GM21786 (cell line): ENCODE measurements around the gene PPP2R2B.

Experiments
- ATAC-seq: cut with Tn5 transposase; IDR thresholded peaks from one replicate; pipeline ENCODE4 v1.9.1; 2021; ENCODE audit not compliant: unreplicated experiment

PPP2R2B gene

DNA sequence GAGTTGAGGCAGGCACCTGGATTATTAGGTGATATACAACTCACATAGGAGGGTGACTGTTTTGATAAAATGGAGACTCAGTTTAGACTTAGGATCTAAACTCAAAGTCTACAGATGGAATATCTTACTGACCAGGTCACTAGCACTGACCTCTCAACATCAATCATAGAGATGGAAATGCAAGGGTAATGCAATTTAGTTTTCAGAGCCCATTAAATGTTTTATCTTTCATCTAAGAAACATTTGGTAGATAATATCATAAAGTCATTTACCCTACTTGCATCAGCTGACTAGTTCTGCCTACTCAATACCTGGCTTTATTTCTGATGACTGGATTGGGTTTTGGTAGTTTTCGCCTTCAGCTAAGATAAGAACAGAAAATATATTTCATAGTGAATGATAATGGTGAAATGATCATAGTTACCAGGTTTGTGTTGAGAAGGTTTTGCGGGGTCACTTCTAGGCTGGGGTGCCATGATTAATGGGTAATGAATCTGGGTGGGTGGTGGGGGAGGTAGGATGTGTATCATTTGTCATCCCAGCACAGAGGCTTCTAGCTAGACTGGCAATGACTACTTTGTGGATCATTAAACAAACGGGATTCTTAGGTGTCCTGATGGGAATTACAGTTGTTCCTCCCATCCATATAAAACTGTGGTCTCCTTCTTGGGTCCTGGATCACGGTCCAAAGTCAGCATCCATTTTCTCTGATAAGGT, 173.4 kb downstream of the PPP2R2B start:
- ATAC-seq = no peak

DNA sequence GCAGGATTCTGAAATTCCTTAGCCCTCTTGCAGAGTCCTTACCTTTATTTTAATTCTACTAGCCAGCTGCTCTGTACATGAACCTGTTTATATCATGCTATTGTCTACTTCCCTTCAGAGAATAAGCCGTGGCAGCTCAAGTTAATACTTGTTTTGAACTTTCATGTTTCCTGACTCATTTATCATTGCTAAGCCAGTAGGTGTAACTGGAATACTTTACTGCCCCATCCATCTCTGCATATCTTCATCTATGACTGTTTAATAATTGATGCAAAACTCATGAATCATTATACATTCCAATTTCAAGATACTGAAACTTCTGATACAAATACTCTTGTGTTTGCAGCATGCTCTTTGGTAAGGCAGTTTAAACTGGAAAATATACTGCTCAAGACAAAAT, 174.7 kb downstream of the PPP2R2B start:
- ATAC-seq = no peak

DNA sequence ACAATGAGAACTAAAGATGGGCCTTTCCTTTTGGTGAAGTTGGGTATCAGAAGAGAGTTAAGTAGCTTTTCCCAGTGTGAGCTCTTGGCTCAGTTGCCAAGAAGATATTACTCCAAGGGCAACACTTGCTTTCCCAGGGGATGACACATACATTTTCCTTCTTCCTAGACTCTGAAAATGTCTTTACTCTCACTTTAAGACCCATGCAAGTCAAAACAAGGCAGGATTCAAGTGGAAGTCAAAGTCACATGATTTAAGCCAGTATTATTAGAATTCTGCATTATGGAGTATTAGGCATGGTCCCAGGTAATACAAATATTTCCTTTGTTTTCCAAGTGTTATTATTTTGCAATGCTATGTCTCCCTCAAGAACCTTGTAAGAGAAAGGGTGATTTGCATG, 175.1 kb downstream of the PPP2R2B start:
- ATAC-seq = no peak

DNA sequence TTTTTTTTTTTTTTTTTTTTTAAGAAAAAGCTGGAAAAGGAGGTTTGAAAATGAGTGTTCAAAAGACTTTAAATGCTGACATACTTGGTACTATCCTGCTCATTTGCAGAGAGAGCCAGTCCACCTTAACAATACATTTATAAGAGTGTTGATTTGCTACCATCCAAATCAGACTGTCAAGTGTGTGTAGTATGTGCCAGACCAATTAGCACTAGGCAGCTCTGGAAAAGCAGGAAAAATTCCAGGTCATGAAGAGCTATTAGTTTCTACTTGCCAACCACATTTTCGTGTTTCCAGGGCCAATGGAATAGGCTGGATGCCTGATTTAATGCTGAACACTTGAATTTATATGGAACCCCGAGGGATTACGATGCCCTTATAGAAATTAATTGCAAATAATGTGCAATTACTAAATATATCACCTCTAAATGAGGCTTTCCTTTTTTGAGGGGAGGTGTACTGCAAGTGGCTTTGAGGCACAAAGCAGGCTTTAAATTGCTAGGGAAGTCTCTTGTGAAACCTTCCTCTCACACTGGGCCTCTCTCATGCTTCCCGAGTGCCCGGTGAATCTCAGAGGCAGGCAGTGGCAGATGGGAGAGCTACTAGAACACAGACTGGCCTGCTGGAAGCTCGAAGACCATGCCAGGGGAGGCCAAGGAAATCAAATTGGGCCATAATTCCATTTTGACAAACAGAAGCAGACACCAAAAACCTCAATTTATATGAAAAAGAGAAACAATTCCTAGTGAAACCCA, 178.7 kb downstream of the PPP2R2B start:
- ATAC-seq = no peak

DNA sequence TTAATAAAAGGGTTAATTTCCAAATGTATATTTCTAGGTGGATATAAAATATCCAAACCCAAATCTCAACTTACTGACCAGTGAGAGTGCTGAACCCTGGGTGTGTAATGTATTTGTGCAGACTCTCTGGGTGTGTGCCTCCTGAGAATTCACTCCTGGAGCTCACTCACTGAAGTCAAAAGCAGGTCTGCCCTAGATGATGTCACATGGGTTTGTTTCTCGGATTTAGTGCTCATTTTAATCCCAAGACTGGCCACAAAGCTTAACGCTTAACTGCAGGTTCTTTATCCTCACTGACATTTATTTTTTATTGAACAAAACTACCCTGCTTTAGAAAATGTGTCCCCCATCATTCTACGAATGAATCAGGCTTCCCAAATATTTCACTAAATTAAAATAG, 179.4 kb downstream of the PPP2R2B start:
- no peak for ATAC-seq

DNA sequence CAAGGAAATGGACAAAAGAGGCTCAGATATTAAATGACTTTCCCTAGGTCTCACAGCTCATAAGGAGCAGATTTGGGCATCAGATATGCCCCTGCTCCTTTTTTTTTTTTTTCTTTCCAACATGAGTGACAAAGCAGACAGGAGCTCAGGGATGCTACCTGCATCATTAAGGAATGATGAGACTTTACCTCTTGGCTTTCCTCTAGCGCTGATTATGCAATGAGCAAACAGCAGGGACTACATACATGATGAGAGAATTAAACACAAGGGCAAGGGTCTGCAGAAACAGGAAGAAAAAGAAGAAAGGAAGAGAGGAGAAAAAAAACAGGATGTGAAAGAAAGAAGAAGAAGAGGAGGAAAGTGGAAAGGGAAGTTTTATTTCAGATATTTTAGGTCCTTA, 179.9 kb downstream of the PPP2R2B start:
- no peak for ATAC-seq

DNA sequence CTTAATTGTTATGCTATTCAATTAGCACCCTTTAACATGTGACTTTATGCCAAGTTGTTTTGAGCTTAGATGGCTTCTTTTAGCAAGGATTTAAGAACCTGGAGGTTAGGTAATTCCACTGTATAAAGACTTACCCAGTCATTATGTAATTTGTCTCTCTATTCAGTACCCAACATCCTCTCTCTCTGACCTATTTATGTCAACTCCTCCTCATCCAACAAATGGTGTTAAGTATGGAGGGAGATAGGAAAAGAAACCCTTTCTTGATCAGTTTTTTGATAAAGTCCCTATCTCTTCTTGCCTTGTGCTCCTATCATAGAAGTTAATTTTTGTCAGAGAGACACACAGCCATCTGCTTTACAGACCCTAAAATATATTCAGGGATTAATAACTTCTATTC, 181.3 kb downstream of the PPP2R2B start:
- ATAC-seq = no peak

DNA sequence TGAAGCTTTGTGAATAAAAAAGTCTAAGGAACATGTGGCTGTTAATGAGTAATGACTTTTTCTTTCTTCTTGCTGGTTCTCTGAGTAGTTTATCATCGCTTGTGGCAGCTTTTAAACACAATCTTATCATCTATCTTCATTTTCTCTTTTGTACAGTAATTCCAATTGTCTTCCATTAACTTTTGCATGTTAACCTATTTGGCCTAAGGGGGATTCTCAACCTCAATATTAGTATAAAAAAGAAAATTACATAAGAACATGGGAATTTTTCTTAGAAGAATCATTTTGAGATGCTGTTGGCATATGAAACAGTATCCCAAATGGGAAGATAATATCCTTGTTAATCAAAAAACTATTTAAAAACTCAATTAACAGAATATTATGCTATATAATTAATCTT, 182.9 kb downstream of the PPP2R2B start:
- no peak for ATAC-seq

DNA sequence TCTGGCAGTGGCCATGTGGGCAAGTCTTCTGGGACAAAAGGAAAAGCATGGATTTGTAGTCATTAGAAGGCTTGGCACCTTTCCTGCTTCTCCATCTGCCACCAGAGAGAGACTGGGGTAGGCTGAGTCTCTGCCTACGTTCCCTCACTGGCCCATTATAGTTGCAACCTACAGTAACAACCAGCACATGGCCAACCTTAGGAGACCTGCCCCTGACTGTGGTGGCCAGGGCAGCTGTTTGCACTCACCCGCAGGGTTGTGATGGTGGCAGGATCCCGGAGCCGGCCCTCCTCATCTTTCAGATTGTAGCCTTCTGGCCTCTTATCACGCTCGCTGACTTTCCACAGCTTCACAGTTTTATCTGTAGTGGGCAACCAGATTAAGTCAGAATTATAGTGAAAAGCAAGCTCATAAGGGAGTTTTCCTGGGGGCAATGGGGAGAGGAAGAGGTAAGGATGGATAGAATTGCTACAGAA, 187.6 kb downstream of the PPP2R2B start:
- ATAC-seq = no peak

DNA sequence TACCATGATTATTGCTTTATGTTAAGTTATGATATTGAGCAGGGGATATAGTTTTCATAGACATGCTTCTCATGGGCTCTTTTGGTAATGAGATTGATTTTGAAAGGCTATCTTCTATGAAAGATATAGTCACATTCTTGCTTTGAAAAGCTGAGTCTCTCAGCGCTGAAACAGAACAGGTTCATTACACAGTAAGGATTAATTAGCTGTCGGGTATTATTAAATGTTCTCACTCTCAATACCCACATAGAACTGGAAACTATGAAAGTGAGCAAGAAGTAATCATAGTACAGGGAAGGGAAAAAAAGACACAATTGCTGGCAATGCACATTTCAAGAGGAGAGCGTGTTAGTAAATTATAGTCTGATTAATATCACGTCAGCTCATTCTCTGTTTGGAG, 190.9 kb downstream of the PPP2R2B start:
- ATAC-seq = no peak

DNA sequence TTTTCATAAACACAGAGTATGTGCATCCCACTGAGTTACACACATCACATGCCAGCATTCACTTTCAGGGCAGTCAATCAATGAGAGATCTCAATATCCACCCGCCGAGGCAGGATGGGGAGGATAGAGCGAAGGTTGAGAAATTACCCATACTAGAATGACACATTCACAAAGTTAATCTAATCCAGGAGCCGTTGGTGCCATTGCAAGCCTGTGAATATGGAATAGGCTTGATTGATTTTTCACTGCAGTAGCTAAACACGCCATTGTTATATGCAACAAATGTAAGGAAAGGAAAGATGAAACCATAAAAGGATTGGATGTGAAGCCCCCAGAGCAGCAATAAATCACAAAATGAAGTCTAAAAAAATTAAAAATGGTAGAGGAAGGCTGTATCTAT, 194.7 kb downstream of the PPP2R2B start:
- no peak for ATAC-seq

DNA sequence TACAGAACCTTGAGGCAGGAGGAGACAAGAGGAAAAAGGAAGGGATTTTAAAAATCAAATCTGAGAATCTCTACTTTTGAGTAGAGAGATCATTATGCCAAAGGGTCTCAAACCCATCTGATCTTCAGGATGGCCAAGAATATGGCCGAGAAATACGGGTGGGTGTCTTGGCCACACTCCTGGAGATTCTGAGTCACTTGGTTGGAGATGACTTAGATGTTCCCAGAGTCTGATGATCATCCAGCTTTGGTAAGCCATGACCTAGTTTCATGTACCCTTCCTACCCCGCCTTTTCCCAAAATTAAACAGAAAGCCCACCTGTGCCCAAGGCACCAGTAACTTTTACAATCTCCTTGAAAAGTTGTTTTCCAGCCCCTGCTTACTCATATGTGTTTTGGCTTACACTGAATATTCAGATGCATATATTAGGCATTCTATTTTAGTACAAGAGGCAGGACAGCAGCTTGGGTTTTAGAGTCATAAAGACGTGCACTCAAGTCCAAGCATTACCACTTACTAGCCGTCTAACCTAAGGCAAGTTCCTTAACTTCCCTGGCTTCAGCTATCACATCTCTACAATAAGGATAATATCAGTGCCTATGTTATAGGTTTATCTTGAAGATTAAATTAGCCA, 195.5 kb downstream of the PPP2R2B start:
- no peak for ATAC-seq

DNA sequence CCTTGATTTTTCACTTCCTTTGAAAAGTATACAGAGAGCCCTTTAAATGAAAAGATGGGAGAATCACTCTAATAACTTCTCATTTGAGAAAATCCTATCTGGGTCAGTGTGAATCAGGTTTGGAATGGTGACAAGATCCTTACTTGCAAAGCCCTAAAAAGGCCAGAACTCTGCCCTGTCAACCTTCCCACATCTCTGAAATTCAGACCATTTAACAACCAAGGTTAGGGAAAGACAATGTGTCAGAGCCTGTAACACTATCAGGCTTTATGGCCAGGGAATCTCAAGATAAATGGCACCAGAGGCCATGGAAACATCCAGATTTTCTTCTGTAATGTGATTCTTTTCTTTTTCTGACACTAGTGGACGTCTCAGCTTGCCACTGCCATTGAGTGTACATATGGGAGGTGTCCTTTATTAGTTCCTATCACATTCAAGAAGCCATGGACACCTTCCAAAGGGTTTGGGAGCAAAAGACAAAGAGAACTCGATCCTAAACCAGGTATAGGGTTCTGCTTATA, 196.9 kb downstream of the PPP2R2B start:
- ATAC-seq = no peak

DNA sequence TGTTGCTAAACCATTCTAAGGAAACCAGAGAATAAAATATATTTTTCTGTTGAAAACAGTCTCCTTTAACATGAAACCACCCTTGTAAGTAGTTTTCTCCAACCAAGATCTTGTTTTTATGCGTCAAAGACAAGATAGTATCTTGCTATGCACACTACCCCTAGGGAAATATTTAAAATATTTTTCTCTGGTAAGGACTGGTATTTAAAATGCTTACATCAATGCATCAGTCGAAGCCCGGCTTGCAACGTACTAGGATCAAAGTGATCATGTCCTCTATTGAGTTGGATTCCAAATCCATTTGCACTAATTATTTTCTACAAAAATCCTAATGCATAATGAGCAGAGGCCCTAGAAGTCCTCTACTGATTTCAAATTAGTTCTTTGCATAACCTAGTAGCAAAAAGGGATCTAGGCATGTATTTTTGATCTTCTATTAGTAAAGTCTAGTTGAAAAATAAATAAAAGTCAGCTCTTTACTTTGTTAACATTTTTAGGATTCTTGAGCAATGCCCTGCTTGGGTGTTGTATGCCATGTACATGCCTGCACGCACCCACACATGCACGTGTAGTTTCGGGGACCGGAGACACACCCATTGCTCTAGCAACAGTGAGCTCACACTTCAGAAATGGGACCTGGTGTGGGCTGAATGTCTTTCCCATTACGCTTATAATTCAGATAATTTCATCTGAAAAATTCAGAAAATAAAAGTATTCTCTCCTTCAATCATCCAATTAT, 197.5 kb downstream of the PPP2R2B start:
- ATAC-seq = no peak

DNA sequence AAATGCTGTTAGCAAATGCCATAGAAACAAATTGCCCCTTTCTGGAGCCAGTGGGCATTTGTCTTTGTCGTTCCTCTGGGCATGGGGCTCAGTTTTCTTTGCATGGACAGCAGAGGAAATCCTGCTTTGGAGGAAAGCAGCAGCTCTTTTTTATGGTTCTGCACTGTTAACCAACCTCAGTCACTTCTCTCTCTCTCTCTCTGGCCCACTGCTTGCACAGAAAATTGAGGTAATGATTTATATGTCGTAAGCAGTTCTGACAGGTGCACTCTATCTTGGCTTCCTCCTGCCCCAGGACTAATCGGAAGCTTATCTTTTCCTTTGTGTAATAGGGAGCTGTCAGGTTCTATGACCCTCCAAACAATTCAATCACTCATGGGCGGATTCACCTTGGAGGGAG, 202.9 kb downstream of the PPP2R2B start:
- no peak for ATAC-seq

DNA sequence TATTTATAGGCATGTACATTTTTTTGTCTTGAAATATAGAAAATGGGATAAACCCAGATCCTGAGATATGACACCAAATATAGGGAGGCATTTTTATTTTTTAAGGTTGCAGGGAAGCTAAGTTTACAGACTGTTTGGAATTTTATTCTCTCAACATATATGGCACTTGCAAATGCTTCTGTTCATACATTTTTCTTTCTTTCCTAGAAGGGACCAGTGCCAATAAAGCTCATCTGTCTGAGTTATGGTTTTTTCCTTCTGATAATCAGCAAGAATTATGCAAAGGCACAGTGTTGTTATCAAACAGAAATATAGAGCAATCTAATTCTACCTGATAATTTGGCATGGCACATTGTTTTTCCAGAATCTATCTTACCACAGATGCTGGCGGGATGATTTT, 205.7 kb downstream of the PPP2R2B start:
- ATAC-seq = no peak

DNA sequence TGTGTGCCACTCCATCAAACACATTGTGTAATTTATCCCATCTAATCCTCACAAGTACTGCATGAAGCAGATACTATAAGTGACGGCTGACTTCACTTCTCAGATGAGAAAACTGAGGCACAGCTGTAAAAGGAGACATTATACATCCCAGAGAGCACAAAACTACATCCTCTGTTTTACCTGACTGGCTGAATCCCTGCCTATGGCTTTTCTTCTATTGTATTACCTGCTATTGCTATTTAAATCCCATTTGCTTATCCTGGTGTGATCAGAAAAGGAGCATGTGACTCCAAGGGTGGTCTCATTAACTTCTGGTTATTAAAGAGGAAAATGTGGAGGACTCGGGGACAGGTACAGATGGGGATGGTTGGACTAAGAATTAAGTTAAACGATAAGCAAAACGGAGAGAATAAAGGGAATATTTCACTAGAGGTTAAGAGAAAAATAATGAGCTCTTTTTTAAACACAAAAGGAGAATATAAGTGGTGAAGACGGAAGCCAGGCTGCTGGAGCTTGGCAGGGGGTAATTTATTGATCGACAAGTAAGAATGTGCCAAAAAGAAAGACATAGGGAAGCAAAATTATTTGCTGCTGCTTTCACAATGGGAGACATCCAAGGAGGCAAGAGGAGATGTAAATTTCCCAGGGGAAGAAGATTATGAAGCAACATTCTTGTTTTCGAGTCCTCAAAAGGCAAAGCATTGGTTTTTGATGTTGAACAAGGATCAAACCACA, 206.8 kb downstream of the PPP2R2B start:
- ATAC-seq = no peak

DNA sequence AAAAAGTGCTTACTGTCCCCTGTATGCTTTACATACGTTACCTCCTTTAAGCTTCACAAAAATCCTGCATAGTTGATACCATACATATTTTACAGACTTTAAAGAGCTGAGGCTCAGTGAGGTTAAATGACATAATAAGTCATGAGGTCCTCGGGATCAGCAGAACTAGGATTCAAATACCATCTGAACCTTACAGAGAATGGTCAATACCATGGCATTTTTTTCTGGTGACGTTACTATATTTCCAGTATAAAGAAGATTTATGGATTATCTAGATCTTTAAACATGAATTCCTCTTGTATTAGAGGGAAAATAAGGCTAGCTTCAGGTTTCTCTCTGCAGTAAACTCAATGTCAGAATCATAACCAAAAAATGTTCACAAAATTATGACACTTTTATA, 208.9 kb downstream of the PPP2R2B start:
- ATAC-seq = no peak

DNA sequence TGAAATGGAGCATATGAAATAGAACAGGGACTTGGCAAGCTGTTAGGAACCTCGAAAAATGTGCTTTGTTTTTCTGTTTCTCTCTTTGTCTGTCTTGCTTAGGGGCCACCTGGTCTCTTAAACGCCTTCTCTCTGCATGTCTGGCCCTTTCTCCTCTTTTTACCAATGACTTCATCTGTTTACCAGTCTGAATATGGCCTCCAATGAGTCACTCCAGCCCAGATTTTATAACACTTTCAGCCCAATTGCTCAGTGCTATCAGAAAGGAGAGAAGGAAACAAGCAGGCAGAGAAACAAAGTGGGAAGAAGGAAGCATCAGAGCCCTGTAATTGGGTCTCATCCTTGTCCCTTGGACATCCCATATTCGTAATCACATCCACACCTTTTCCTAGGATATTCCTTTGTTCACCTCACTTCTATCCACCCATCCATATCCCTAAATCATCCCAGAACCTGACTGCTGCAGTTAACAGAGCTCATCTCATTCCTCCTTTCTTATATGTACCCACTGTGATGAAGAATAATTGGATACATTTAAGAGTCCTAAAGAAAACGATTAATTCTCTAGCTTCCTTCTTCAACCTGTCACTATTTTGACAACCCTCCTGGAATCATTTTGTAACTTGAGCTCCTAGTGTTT, 210.8 kb downstream of the PPP2R2B start:
- ATAC-seq = no peak

DNA sequence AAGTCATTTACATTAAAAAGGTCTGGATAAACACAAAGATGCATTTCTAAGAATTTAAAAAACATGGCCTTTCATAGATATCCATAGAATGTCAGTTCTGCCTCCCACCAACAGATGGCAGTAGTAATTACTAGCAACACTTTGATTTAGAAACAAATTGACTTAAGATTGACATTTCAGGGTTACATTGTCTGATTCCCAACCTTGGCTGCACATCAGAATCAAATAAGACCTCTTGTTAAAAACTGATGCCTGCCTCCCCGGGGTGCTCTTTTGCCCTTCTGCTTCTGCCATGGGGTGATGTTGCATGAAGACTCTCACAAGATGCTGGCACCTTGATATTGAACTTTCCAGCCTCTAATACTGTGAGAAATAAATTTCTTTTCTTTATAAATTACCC, 216.3 kb downstream of the PPP2R2B start:
- no peak for ATAC-seq
